OCI-LY1 (cell line): Measurements from ENCODE around the gene ZSCAN5B.

Source experiments
- H2AFZ ChIP-seq: fragments of 200-600 bp; sonication (generic), shearing (Covaris generic); 2 replicates; pipeline ENCODE4 v1.6.0; 2014; ENCODE audit warnings: antibody characterized with exemption, mild to moderate bottlenecking, low read length
- H3F3A ChIP-seq: fragments of 200-600 bp; sonication (generic), shearing (Covaris generic); 2 replicates; pipeline ENCODE4 v1.6.0; 2014; ENCODE audit warnings: mild to moderate bottlenecking, antibody characterized with exemption, low read length, moderate library complexity; ENCODE audit not compliant: insufficient read depth
- H3K27ac ChIP-seq: fragments of 200-600 bp; sonication (generic); 2 replicates; pipeline ENCODE4 v1.5.1; 2014; ENCODE audit warnings: low read length, mixed run types, mild to moderate bottlenecking, low read depth; ENCODE audit not compliant: poor library complexity, severe bottlenecking
- H3K27me3 ChIP-seq: fragments of 200-600 bp; sonication (generic); 2 replicates; pipeline ENCODE4 v1.6.0; 2014; ENCODE audit warnings: antibody characterized with exemption, mild to moderate bottlenecking, low read length, moderate library complexity; ENCODE audit not compliant: insufficient read depth
- H3K36me3 ChIP-seq: fragments of 200-600 bp; sonication (generic); 2 replicates; pipeline ENCODE4 v1.6.1; 2014; ENCODE audit warnings: mild to moderate bottlenecking, antibody characterized with exemption, low read length, moderate library complexity, mixed read lengths; ENCODE audit not compliant: insufficient read depth
- H3K4me1 ChIP-seq: fragments of 200-600 bp; sonication (generic); 2 replicates; pipeline ENCODE4 v1.5.1; 2014; ENCODE audit warnings: mild to moderate bottlenecking, low read length, moderate library complexity; ENCODE audit not compliant: insufficient read depth, severe bottlenecking
- H3K4me2 ChIP-seq: fragments of 200-600 bp; sonication (generic), shearing (Covaris generic); 2 replicates; pipeline ENCODE4 v1.6.1; 2014; ENCODE audit warnings: low read length
- H3K4me3 ChIP-seq: fragments of 200-600 bp; sonication (generic); 2 replicates; pipeline ENCODE4 v1.5.1; 2014; ENCODE audit warnings: low read length, low read depth, mild to moderate bottlenecking, mixed read lengths; ENCODE audit not compliant: poor library complexity, severe bottlenecking
- H3K79me2 ChIP-seq: fragments of 200-600 bp; shearing (Covaris generic); 2 replicates; pipeline ENCODE4 v1.6.1; 2016; ENCODE audit warnings: mixed run types, low read length, mixed read lengths; ENCODE audit not compliant: insufficient read depth
- H3K9ac ChIP-seq: fragments of 200-600 bp; sonication (generic), shearing (Covaris generic); 2 replicates; pipeline ENCODE4 v1.6.1; 2014; ENCODE audit warnings: mild to moderate bottlenecking, low read length, mixed read lengths
- H3K9me2 ChIP-seq: fragments of 200-600 bp; sonication (generic), shearing (Covaris generic); 2 replicates; pipeline ENCODE4 v1.6.1; 2014; ENCODE audit warnings: low read depth, mild to moderate bottlenecking, low read length, mixed read lengths
- H3K9me3 ChIP-seq: fragments of 200-600 bp; shearing (Covaris generic); 2 replicates; pipeline ENCODE4 v1.6.1; 2014; ENCODE audit warnings: low read length, mixed read lengths
- H4K20me1 ChIP-seq: fragments of 200-600 bp; sonication (generic), shearing (Covaris generic); 2 replicates; pipeline ENCODE4 v1.6.0; 2016; ENCODE audit warnings: mild to moderate bottlenecking, low read length; ENCODE audit not compliant: insufficient read depth
- EZH2 ChIP-seq: fragments of 200-600 bp; sonication (generic), shearing (Covaris generic); IDR thresholded peaks from 2 replicates; pipeline ENCODE4 v1.8.0; 2017; ENCODE audit warnings: borderline replicate concordance, mixed run types, mild to moderate bottlenecking, antibody characterized with exemption, low read length, moderate library complexity, mixed read lengths
- TF ChIP-seq, protein P1 (sequence below): fragments of 200-600 bp; sonication (generic), shearing (Covaris generic); IDR thresholded peaks from 2 replicates; pipeline ENCODE4 v1.5.1; 2017; ENCODE audit warnings: mild to moderate bottlenecking, antibody characterized with exemption, low read length, moderate library complexity, mixed read lengths

ZSCAN5B gene

DNA sequence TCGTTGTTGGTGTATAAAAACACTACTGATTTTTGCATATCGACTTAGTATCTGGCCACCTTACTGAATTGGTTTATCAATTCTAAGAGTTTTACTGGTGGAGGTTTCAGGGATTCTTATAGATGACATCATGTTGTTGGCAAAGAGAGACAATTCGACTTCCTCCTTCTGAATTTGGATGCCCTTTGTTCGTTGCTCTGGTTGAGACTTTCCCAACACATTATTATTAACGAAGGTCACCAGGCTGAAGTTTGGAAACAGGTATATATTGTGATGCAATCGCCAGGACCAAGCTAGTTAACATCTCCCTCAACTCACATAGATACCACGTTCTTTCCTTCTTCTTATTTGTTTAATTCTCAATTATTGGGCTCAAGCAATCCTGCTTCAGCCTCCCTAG lies 2.1 kb upstream of the ZSCAN5B start:
- H3K79me2 ChIP-seq = no peaks in the 10 kb centered on the region
- H4K20me1 ChIP-seq = no peaks in the 10 kb centered on the region
- H2AFZ ChIP-seq = no peak overlapping the region
- no peaks in the 10 kb centered on the region for H3K4me1 ChIP-seq
- H3K9ac ChIP-seq = no peak overlapping the region
- H3K27ac ChIP-seq = no peak overlapping the region
- TF ChIP-seq, protein P1, sequence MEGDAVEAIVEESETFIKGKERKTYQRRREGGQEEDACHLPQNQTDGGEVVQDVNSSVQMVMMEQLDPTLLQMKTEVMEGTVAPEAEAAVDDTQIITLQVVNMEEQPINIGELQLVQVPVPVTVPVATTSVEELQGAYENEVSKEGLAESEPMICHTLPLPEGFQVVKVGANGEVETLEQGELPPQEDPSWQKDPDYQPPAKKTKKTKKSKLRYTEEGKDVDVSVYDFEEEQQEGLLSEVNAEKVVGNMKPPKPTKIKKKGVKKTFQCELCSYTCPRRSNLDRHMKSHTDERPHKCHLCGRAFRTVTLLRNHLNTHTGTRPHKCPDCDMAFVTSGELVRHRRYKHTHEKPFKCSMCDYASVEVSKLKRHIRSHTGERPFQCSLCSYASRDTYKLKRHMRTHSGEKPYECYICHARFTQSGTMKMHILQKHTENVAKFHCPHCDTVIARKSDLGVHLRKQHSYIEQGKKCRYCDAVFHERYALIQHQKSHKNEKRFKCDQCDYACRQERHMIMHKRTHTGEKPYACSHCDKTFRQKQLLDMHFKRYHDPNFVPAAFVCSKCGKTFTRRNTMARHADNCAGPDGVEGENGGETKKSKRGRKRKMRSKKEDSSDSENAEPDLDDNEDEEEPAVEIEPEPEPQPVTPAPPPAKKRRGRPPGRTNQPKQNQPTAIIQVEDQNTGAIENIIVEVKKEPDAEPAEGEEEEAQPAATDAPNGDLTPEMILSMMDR = no peak
- no peak for TF ChIP-seq EZH2
- no peaks in the 10 kb centered on the region for H3K36me3 ChIP-seq
- no peaks in the 10 kb centered on the region for H3K9me2 ChIP-seq
- H3K4me2 ChIP-seq = no peak overlapping the region
- H3F3A ChIP-seq = no peaks in the 10 kb centered on the region
- H3K4me3 ChIP-seq = no peak overlapping the region
- H3K9me3 ChIP-seq = no peaks in the 10 kb centered on the region
- H3K27me3 ChIP-seq = no peaks in the 10 kb centered on the region

DNA sequence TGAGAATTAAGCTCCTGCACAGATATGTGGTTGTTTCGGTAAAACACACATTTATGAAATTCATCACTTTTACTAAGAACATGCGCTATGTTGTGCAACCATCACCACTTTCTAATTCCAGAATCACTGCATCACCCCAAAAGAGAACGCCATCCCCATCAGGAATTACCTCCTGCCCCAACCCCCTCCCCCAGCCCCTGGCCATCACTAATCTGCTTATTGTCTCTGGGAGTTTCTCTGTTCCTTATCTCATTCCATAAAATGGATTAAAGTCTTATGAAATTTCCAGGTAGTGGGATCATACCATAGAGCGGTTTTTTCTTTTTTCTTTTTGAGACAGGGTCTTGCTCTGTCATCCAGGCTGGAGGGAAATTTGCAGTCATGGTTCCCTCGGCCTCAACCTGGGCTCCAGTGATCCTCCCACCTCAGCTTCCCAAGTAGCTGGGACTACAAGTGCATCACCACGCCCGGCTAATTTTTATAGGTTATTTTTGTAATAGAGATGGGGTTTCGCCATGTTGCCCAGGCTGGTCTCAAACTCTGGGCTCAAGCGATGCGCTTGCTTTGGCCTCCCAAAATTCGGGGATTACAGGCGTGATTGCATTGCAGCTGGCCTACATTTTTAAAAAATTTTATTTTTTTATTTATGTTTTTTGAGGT lies 3.5 kb downstream of the ZSCAN5B start:
- no peaks in the 10 kb centered on the region for H3K27me3 ChIP-seq
- no peaks in the 10 kb centered on the region for H3K9me3 ChIP-seq
- H3K4me3 ChIP-seq = no peak overlapping the region
- H3K4me2 ChIP-seq = no peak overlapping the region
- TF ChIP-seq, protein P1 = no peak
- no peak for TF ChIP-seq EZH2
- no peaks in the 10 kb centered on the region for H3K4me1 ChIP-seq
- no peak overlapping the region for H3K9ac ChIP-seq
- no peak overlapping the region for H2AFZ ChIP-seq
- no peaks in the 10 kb centered on the region for H3K9me2 ChIP-seq
- H3F3A ChIP-seq = no peaks in the 10 kb centered on the region
- H3K27ac ChIP-seq = no peak overlapping the region
- no peaks in the 10 kb centered on the region for H4K20me1 ChIP-seq
- no peaks in the 10 kb centered on the region for H3K36me3 ChIP-seq
- no peaks in the 10 kb centered on the region for H3K79me2 ChIP-seq

DNA sequence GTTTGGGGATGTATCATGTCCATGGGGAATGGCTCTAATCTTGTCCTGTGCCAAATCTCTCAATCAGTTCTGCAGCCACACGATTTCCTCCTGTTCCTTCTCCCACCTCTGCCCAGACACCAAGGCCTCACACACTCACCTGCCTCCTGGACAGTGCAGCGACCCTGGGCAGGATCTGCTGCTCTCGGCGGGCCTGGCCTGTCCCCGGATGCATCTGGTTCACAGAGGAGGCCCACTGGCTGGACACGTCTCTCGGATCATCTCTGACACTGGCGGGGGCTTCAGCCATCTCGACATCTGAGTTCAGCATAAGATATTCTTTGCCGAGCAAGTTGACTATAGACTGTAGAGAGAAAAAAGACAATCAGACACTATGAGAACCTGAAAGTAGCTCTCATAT lies 5.9 kb downstream of the ZSCAN5B start:
- Histone ChIP-seq H3K4me1 (no peaks in the 10 kb centered on the region), H3K36me3 (no peaks in the 10 kb centered on the region), H4K20me1 (no peaks in the 10 kb centered on the region), H3K9me3 (no peaks in the 10 kb centered on the region), H3K79me2 (no peaks in the 10 kb centered on the region), H3K4me3 (no peak overlapping the region), H2AFZ (no peak overlapping the region), H3K4me2 (no peak overlapping the region), H3K9ac (no peak overlapping the region), H3K27me3 (no peaks in the 10 kb centered on the region), H3K27ac (no peak overlapping the region), H3F3A (no peaks in the 10 kb centered on the region), H3K9me2 (no peaks in the 10 kb centered on the region)
- no peak for TF ChIP-seq EZH2
- TF ChIP-seq, protein P1 = no peak
